Right ventricle myocardium superior (tissue), 1 donor: Measurements from ENCODE around the gene AANAT. TPM values are rescaled to one million over a fixed set of nuclear protein-coding genes. Genes with fewer than 3 reads are reported as not detected.

ENCODE experiments used
- ATAC-seq: fragments of 200-7000 bp; cut with Tn5 transposase; one replicate; pipeline ENCODE4 v1.9.1; 2020; ENCODE audit warnings: mild to moderate bottlenecking; ENCODE audit not compliant: poor library complexity
- DNase-seq: peaks from one replicate; pipeline ENCODE4 v3.0.0-alpha.2; 2020
- intact Hi-C: fragments of 100-400 bp; cut with DNase I; formaldehyde crosslinking; loops from one replicate; pipeline ENCODE4 v1.11.2; 2022
- total RNA-seq: library from RNA; stranded (reverse); fragmentation: NEBNext Ultra II Directional; extraction: Animal tissue kit (Norgen Biotek cat#: 25700); gene quantifications from one replicate; pipeline ENCODE4 v1.2.1, GENCODE V29; 2021
- donor health status: DM: no; HTN: yes; CAD: no; lungs with severe emphysema.

AANAT gene
- total RNA-seq, 1 donor from 2014 or later, result not detected

DNA sequence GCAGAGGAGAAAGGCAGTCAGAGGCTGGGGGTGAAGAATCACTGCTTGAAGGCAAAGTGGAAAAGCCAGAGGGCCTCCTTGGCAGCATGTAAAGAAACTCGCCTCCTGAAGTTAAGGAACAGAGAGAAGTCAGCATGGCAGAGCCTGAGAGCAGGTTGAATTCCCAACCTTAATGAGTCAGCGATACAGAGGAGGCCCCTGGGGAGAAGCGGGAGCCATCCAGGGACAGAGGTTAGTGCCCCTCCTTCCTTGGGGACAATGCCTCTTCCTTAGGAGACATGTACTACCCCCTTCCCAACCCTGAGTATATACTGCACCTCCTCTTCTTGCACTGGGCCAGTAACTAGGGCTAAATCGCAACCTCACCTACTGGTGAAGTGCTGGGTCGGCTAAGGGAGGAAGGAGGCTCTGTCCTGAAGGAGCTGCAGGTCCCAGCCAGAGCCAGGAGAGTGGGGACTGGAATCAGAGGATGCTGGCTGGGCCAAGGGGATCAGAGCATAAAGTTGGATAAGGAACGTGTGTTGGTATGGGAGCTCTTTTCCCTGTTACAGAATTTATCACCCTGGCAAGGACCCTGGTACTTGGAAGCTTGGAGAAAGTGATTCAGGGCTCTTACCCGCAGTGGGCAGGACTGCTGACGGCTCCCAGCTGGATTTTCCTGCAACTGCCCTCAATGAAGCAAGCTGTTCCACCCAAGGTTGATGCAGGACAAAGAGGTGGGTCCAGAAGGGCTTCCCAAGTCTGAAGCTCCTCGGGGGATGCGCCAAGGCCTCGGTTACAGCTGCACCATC, 5.4 kb upstream of the AANAT start:
- intact Hi-C loops, result loop anchor here (10.0 kb wide), 1 partner anchor 163 kb away; no protein-coding TSS in a partner anchor
- ATAC-seq (no peak), DNase-seq (no peak)

DNA sequence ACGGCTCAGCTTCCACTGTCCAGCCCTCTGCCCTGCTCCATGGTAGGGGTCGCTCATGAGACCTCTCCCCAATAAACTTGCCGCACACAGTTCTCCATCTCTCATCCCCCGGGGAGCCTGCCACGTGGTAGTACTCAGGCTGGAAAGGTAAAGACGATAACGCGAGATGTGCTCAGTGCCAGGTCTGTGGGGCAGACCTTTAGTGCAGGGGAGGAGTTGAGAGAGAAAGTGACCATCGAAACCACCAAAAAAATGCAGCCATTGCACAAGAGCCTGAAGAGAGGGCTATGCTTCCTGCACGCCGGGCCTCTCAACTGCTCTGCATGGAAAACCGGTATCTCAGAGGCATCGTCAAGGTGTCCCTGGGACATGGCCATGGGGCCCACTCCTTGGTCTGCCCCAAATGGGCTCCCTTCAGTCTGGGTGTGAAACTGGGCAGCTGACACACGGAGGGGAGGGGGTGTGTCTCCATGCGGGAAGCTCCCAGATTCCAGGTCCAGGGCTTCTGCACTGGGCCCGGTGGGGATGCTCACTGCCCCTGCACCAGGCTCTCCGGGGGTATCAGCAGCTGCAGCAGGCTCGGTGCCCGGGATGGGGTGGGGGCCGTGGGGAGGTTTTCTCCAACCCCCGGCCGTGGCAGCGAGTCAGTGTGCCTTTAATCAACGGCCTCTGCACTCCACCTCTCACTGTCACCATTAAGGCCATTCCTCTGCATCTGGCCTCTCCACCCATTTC, 4.7 kb upstream of the AANAT start:
- ATAC-seq, result no peak
- peak; percentile 27 for DNase-seq
- intact Hi-C loops, result loop anchor here (10.0 kb wide), 1 partner anchor 162 kb away; no protein-coding TSS in a partner anchor

DNA sequence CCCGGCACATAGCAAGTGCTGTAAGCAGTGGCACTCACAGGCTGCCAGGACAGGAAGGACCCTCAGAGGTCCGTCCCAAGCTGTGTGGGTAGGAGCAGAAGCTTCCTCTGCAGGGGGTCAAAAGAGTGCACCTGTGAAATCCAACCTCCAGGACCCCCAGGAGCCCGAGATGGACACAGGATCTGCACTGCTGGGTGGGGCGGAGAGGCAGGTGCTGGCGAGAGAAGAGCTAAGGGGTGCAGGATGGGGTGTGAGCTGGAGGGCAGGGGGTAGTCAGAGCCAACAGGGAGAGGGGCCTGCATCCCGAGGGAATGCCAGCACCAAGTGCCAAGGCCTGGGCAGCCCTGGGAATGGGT, 650 bp upstream of the AANAT start:
- ATAC-seq (no peak), DNase-seq (peak; percentile 17)
- intact Hi-C loops, result loop anchor here (2.0 to 10.0 kb wide), 2 partner anchors 40 to 158 kb away; no protein-coding TSS in a partner anchor

DNA sequence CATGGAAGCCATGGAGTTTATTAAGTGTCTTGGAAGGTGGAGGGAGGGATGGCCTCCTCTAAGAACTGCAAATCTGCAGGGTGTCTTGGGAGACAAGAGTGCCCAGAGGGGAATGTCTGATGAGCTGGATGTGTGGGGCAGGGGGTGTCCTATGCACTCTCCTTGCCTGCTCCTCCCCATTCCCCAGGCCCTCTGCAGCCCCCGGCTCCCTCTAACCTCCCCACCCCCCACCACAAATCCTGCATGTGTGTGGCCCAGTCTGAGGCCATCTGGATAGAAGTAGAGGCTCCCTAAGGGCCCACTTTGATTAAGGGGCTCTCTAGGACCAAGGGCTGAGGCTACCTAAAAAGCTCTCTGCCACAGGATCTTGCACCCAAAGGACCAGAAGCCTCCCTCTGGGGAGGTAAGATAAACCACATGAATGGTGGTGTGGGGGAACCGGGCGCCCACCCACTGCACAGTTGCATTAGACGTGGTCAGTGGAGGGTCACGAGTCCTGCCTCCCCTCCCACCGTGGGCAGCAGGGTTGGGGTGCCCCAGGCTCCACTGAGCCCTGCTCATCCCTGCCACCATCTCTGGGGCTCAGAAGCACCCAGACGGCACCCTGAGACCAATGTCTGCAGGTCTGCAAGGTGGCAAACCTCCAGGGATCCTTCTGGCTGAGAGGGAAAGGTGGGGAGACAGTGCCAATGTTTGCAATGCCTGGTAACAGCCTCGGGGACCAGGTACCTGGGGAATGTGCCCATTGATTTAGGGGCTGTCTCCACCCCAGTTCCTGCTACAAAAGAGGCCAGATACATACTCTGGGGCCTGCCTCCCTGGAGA, 618 bp downstream of the AANAT start:
- intact Hi-C loops, result loop anchor here (2.0 to 10.0 kb wide), 2 partner anchors 39 to 157 kb away; no protein-coding TSS in a partner anchor
- DNase-seq (peak; percentile 34), ATAC-seq (no peak)

DNA sequence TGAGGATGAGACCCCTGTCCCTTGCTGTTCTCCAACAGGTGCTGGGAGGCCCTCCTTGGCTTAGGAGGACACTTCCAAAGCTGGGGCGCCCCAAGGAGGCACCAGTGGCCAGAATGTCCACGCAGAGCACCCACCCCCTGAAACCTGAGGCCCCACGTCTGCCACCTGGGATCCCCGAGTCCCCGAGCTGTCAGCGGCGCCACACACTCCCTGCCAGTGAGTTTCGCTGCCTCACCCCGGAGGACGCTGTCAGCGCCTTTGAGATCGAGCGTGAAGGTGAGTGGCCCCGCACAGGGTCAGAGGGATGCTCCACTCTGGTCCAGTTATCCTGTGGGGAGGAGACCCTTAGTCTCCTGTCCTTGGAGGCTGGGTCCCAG, 1.2 kb downstream of the AANAT start:
- intact Hi-C loops, result loop anchor here (10.0 kb wide), 1 partner anchor 156 kb away; no protein-coding TSS in a partner anchor
- no peak for ATAC-seq
- peak; percentile 33 for DNase-seq

DNA sequence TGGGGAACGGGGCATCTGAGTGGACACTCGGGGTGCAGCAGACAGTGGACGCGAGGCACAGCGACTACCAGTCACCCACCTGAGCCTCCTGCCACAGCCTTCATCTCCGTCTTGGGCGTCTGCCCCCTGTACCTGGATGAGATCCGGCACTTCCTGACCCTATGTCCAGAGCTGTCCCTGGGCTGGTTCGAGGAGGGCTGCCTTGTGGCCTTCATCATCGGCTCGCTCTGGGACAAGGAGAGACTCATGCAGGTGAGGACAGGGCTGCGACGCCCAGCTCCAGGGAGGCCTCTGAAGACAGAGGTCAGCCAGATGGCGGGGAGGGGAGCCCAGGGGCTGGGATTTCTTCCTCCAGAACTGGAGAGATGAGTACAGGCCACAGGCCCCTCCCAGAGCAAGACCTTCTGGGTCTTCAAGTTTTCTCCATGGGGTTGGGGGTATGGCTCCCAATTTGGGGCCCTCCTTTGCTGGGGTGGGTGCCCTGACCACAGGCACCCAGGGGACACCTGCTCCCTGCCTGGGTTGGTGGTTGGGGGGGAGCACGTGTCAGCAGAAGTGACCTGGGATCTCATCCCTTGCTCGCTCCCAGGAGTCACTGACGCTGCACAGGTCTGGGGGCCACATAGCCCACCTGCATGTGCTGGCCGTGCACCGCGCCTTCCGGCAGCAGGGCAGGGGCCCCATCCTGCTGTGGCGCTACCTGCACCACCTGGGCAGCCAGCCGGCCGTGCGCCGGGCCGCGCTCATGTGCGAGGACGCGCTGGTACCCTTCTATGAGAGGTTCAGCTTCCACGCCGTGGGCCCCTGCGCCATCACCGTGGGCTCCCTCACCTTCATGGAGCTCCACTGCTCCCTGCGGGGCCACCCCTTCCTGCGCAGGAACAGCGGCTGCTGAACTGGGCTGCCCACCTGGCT, 1.9 kb downstream of the AANAT start:
- intact Hi-C loops, result loop anchor here (10.0 kb wide), 1 partner anchor 155 kb away; no protein-coding TSS in a partner anchor

DNA sequence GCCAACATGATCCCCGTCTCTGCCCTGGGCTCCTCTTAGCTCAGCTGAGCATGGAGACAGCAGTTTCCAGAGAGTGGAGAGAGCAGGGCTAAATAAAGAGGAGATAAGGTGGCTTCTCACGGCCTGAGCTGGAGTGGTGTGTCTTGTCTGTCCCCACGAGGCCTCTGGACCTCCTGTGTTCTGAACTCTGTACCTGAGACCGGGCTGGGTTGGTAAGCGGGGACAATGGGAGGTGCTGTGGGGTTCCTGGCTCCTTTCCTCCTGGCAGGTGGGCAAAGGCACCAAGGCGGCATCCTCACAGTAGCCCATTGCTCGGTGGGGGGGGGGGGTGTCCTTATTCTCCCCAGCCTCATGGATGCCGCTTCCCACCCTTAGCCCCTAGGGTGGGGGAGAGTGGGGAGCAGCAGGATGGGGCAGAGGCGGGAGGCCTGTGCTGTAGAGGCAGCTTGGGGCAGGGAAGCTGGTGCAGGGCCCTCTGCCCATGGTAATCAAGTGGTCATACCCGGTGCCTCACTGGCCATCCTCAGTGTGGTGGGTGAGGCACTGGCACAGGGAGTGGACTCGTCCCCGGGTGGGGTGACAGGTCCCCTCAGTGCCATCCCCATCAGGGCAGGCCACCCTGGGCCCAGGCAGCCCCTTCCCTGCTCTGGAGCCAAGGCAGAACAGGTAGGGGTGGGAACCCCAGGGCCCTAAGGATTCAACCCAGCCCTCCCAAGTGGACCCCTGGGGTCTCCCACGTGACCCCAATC, 2.8 kb downstream of the AANAT start:
- intact Hi-C loops, result loop anchor here (10.0 kb wide), 1 partner anchor 155 kb away; no protein-coding TSS in a partner anchor
- peak; percentile 25 for DNase-seq
- no peak for ATAC-seq

More for the DNA sequence above, 1.9 kb downstream of the AANAT start:
- no peak for ATAC-seq
- DNase-seq, result peak; percentile 30

DNA sequence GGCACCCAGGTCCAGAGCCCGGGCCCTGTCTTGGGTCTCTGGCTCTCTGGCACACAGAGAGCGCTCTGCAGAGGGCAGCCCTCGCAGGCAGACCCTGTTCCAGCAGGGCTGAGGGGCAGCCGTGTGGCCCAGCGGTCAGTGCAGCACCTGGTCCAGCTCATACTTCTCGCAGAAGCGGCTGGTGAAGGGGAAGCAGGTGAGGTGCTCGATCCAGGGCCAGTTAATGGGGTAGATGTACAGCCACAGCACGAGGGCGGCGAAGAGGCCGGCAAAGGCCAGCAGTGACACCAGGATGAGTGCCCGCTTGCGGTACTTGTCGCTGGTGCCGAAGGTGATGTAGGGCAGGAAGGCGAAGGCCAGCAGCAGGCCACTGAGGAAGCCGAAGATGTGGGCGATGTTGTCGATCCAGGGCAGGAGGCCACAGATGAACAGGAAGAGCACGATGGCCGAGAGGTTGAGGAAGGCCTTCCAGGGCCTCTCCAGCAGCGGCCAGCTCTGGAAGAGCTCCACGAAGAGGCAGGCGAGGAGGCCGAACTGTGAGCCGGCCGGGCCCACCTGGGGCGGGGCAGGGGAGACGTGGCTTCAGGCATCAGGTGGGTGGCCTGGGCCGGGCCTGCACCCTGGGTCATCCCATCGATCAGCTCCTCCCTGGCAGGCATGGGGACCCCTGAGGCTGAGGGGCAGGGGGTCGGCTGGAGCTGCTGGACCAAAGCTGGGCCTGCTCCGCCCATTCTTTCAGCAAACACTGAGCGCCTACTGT, 4.3 kb downstream of the AANAT start:
- no peak for ATAC-seq
- intact Hi-C loops, result no loop called here

DNA sequence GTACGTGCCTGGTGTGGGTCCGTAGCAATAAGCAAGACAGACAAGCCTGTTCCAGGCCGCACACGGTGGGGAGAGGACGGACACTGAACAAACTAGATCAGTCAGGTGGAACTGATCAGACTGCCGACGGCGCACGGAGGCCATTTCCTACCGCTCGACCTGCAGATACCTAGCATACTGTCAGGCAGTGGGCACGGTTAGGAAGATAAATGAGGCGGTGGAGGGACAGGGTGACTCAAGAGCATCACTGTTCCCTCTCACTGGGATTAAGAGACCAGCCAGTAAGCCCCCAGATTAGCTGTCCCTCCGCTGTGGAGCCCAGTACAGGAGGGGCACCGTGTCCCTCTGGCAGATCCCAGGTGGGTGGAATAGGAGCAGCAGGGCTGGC, 4.8 kb downstream of the AANAT start:
- DNase-seq, result no peak
- no peak for ATAC-seq
- intact Hi-C loops, result no loop called here

More for the DNA sequence above, 4.3 kb downstream of the AANAT start:
- DNase-seq, result no peak

DNA sequence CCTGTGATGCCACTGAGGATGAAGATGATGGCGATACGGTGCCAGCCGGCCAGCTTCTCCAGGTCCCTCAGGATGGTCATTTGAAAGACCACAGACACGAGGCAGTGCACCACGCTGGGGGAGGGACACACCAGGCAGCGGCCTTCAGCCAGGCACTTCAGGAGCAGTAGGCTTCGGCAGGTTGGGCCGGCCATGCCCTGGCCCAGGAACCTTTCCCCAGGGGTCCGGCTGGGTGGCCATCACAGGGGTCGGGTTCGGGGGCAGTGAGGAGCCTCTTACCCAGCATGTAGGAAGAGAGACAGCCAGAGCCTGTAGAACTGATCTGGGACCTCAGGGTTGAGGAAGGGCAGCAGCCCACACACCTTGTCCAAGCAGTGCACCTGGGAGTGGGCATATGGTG, 5.3 kb downstream of the AANAT start:
- ATAC-seq (no peak), DNase-seq (no peak)
- intact Hi-C loops, result no loop called here

DNA sequence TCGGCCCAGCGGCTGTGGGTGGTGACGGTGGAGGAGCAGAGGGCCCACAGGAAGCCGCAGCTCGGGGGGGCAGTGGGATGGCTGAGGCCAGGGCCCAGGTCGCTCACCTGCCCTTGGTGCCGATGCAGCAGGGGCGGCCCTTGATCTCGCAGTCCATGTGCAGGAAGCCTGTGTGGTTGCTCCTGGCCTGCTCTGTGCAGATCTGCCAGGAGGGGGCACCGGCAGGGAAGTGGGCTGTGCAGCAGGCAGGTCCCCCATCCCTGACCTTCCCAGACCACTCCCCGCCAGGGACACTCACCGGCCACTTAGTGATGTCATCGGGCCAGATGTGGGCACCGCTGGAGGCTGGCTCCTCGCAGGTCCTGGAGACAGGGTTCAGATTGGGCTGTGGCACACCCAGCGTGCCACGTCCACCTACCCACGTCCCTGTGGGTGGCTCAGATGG, 6.2 kb downstream of the AANAT start:
- intact Hi-C loops, result no loop called here
- DNase-seq, result no peak
- ATAC-seq, result no peak

DNA sequence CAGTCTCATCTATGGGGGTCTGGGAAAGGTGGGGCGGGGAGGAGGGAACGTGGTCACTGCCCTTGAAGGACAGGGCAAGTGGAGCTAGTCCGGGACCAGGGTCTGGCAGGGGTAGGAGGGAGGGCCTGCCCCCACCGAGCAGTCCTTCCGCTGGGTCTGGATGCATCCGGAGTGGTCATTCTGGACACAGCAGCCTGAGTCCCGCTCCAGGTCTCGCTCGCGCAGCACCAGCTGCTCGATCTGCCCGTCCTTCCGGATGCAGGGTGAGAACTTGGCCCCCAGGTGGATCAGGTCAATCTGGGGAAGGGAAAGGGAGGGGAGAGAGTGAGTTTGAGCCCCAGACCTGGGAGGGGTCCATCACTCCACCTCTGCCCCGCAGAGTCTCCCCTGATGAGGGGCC, 6.8 kb downstream of the AANAT start:
- DNase-seq (no peak), ATAC-seq (no peak)
- intact Hi-C loops, result no loop called here

DNA sequence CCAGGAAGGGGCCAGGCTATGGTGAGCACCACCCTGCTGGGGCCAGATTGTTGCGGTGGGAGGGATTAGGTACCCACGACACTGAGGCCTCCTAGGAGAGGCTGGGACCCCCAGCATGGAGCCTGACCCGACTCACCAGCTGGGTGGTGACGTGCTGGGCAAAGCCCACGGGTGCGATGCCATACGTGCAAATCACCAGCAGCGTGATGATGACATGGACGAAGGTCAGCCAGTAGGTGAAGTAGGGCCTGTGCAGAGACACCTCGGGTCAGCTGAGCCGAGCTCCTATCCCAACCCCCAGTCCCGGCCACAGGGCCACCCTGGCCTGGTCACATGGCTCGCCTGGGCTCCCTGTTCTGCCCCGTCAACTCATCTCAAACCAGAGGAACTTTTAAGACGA, 7.5 kb downstream of the AANAT start:
- ATAC-seq, result no peak
- DNase-seq, result no peak
- intact Hi-C loops, result no loop called here

DNA sequence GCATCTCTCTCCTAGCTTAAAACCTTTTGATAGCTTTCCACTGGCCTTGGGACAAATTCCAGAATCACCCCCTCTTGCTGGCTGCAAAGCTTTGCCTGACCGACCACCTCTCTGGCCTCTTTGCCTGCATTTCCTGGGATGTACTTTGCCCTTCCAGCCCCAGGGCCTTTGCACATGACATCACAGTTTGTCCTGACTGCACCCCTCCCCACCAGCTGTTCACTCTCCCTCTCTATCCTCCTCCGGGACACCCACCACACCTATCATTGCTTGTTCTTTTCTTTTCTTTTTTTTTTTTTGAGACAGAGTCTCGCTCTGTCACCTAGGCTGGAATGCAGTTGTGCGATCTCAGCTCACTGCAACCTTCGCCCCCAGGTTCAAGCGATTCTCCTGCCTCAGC, 7.9 kb downstream of the AANAT start:
- no peak for DNase-seq
- no peak for ATAC-seq
- intact Hi-C loops, result no loop called here

DNA sequence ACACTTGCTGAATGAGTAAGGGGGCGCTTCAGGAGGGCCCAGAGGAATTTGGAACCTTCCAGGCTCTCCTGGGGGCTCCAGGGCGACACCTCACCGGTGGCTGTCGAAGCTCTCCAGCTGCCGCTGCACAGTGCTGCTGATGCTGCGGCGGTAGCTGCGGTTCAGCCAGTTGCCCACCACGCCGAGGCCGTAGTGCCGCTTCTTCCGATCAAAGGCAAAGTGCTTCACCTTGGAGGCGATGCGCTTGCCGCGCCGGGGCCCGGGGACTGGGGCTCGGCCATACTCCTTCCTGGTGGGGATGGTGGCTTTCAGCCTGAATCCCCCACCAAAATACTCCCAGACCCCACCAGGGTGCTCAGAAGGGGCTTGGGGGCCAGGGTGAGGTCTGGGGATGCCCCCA, 9.3 kb downstream of the AANAT start:
- intact Hi-C loops, result no loop called here
- DNase-seq, result no peak
- no peak for ATAC-seq

DNA sequence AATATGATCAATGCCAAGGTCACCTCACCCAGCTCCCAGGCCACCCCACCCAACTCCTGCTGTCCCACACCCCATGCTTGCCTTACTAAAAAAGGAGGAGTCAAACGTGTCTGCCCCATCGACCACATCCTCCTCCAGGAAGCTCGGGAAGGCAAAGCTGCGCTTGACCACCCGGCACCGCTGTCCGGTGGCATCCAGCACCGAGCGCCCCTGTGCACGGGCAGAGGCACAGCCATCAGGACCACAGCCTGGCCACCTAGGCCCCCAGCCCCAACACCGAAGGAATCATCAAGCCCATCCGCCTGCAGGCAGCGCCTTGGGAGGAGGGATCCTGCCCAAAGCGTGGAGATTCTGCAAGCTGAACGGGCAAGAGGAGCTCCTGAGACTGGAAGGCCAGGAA, 10.2 kb downstream of the AANAT start:
- DNase-seq, result no peak
- intact Hi-C loops, result no loop called here

DNA sequence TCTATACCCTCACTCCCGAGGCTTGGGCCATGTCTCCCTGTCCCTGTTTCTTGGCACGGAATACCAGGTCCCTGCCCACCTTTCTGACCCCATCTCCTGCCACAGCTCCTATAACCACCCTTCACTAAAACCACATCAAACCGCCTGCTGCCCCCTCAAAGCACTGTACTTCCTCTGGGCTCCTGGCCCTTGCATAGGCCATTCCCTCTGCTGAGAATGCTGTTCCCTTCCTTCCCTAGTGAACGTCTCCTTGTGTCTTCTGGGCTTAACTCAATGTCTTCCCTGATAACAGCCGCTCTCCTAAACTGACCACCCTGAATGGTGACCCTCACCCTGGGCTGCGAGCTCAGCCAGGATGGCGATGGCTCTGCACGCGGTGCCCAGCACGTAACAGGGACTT, 10.7 kb downstream of the AANAT start:
- no peak for DNase-seq
- no peak for ATAC-seq
- intact Hi-C loops, result no loop called here

More for the DNA sequence above, 10.2 kb downstream of the AANAT start:
- no peak for ATAC-seq
